ENCODE results near the gene UROS.

UROS gene

GRCh38 chr10:125822878-125823662 is at the start of gene UROS, which contains the start of gene BCCIP:
Gene UROS (minus strand): TSS chr10:125823258. CDS start chr10:125816499, 6,759 bp downstream.
Gene BCCIP (plus strand): TSS chr10:125823546. CDS start chr10:125823558, 12 bp downstream.
- peak; percentile 94 for DNase-seq (ENCODE audit: low spot score)

- DNase-seq (ENCODE audit: low spot score): no peak
These were observed 48.3 kb upstream of the UROS start for GRCh38 chr10:125871338-125871737.

DNA sequence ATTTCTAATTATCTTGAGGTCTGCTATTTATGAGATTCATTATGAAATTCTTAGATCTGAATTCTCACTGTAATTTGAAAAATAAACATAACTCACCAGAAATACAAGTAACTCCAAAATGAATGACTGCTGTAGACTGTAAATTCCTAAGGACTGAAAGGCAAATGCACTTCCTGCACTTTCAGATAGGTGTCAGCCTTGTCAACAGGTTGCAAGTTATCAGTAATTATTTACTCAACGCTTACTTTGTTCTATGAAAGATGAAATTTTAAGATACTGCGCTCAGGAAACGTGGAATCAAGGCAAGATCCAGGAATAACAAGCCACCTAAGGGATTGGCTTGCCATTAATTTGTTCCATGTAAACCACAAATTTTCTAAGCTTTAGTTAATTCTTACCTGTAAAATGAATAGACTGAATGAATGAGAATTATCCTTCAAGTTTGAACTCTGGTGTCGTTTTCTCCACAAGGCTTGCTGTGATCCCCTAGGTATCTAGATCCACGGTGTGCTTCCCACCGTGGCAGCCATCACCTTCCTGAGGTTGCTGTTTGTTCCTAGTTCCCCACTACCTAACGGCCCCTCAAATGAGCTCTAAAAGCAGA is 45.4 kb upstream of the UROS start:
- no peak for DNase-seq (ENCODE audit: low spot score)

- DNase-seq (ENCODE audit: low spot score): no peak
These were observed 43.5 kb upstream of the UROS start for GRCh38 chr10:125866421-125867029.

DNA sequence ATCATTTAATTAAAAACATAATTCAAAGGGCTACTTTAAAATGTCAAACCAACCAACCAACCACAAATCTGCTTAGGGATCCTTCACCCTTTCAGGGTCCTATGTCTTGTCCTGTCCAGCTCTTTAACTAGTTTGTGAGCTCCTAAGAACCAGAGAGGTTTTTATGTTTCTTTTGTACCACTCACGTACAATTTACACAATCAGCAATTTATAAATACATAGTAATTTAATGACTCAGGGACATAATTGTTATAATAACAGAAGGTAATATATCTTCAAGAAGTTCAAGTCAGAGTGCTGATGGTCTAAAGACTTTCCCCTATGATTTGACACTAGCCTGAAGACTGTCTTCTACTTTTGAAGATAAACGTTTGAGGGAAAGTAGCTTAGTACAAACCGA is 42.1 kb upstream of the UROS start:
- DNase-seq (ENCODE audit: low spot score): no peak

- DNase-seq (ENCODE audit: low spot score): no peak
These were observed 36.2 kb upstream of the UROS start for GRCh38 chr10:125859128-125859817.

DNA sequence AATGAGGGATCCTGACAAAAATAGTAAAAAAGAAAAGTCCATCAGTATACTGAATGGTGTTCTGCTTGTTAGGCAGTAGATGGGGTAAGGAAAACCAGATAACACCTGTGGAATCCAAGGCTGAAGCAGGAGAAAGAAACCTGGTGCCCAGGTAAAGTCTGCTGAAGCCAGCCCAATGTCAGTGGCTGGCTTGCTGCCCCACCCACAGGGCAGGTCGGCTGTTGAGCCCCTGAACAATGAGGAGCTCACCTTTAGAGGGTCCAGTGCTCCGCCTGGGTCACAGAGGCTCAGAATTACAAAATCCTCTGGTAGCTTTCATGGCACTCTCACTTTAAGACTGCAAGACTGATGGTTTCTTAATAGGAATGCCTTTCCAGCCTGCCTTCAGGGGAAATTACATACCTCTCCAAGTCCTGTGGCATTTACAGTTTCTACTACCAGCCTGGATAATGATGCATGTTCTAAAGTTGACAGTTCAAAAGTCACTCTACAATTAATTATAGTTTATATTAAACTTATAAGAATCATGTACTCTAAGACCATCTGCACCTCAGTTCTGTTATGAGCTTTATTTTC is 34.2 kb upstream of the UROS start:
- DNase-seq (ENCODE audit: low spot score): no peak

- DNase-seq (ENCODE audit: low spot score): no peak
These were observed 29.4 kb upstream of the UROS start for GRCh38 chr10:125852487-125852886.

GRCh38 chr10:125850766-125851731 is 28.0 kb upstream of the UROS start:
- no peak for DNase-seq (ENCODE audit: low spot score)

GRCh38 chr10:125849448-125849847 is 26.4 kb upstream of the UROS start:
- DNase-seq (ENCODE audit: low spot score): no peak

DNA sequence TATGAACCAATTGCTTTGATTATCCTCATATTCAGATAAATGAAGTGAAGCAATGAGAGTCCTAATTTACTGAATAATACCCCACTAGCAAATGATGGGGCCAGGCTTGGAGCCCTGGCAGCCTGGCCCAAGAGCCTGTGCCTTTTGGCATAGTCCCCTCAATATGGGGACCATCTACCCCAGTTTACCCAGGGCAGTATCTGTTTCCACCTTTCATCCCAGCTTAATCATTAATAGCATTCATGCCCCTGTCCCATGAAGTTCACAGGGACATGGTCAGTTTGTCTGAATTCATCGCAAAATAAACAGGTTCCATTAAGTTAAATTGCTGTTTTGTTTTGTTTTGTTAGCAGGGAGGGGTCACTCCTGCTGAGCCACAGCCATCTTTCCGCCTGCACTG is 25.8 kb upstream of the UROS start:
- DNase-seq (ENCODE audit: low spot score): no peak

DNA sequence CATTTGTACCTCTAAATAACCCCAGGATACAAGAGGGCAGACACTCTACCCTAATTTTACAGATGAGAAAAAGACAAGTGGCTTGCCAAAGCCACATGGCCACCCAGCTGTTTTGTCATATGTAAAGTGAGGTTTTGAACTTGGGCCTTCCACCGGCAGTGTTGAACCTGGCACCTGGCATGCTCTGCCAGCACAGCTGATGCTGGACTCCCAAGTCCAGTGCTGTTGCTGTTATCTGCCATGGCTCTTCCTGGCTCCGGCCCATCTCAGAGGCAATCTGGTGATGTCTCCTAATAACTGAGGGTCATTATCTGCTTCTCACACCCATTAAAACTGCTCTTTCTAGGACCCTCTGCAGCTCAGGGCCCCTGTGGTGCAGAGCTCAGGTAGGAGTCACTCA is 25.3 kb upstream of the UROS start:
- no peak for DNase-seq (ENCODE audit: low spot score)

DNA sequence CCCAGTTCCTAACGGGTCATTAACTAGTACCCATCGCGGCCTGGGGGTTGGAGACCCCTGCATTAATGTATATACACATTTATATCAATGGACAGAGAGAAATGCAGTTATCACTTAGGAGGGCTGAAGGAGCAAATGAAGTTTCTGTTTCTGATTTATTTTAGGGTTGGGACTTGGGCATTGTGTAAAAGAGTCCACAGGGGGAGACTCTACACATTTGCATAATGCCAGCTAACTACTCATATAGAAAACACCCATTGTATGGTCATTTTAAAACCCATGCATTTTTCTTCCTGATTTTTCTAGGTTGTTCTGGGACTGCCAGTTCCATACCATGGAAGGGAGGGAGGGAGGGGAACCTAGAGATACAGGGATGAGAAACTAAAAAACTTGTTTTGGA is 23.8 kb upstream of the UROS start:
- DNase-seq (ENCODE audit: low spot score): no peak

- DNase-seq (ENCODE audit: low spot score): no peak
These were observed 22.6 kb upstream of the UROS start for GRCh38 chr10:125845617-125846016.

- no peak for DNase-seq (ENCODE audit: low spot score)
These were observed 21.7 kb upstream of the UROS start for GRCh38 chr10:125844751-125845221.

- no peak for DNase-seq (ENCODE audit: low spot score)
These were observed 20.7 kb upstream of the UROS start for GRCh38 chr10:125843603-125844329.

DNA sequence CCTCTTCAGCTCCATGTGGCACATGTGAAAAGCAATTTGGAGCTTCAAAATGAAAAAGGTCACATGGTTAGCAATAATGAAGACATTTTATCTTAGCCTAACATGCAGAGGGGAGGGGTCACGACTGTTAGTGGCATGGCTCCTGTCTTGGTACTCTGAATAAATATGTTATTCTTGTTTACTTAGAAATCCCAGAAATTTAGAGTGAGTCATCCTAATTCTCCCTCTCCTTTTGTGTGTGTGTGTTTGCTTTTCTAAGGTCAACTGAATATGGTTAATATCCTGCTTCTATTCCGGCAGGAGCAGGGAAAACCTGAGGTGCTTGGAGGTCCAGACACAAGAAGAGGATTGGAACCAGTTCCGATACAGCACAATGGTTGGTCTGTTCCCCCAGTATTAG is 17.9 kb upstream of the UROS start:
- DNase-seq (ENCODE audit: low spot score): no peak

DNA sequence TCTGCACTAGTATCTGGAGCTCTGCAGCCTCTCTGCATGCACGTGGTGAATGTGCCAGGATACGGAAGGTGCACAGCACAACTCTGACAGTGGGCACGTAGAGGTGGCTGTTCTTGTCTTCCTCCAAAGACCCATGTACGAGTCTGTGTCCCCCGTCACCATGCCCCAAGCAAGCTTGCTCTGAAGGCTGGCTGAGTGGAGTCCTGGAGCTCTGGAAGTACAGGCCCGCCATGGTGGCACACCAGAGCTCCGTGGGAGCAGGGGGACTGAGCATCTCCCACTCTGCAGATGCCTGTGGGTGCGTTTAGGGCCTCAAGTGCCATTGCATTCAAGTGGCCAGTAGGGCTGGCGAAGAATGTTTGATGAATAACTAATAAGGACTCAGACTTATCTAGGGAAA is 17.3 kb upstream of the UROS start:
- DNase-seq (ENCODE audit: low spot score): no peak

GRCh38 chr10:125838802-125839575 is 15.9 kb upstream of the UROS start:
- DNase-seq (ENCODE audit: low spot score): no peak
